ENCODE measurements around the gene HOXC13.

HOXC13 gene

GRCh38 chr12:53938326-53939140, at the start of gene HOXC13:
Gene HOXC13, plus strand, starts transcription at chr12:53938831. Its CDS starts 76 bp downstream, at chr12:53938907.
- DNase-seq = peak; percentile 99

- no peak for DNase-seq
These were observed 48.5 kb upstream of the HOXC13 start for GRCh38 chr12:53890081-53890480.

GRCh38 chr12:53892762-53893395, 45.8 kb upstream of the HOXC13 start:
- no peak for DNase-seq

GRCh38 chr12:53899230-53899629, 39.4 kb upstream of the HOXC13 start:
- no peak for DNase-seq

- DNase-seq = no peak
These were observed 31.5 kb upstream of the HOXC13 start for GRCh38 chr12:53907103-53907502.

GRCh38 chr12:53916788-53917655, 21.6 kb upstream of the HOXC13 start:
- no peak for DNase-seq

GRCh38 chr12:53924521-53925405, 13.9 kb upstream of the HOXC13 start:
- DNase-seq = no peak

GRCh38 chr12:53927220-53928029, 11.2 kb upstream of the HOXC13 start:
- DNase-seq = no peak

GRCh38 chr12:53928054-53928835, 10.4 kb upstream of the HOXC13 start:
- no peak for DNase-seq

- DNase-seq = no peak
These were observed 9.1 kb upstream of the HOXC13 start for GRCh38 chr12:53929527-53929926.

- no peak for DNase-seq
These were observed 7.9 kb upstream of the HOXC13 start for GRCh38 chr12:53930591-53931255.

GRCh38 chr12:53931844-53932581, 6.6 kb upstream of the HOXC13 start:
- DNase-seq = no peak

GRCh38 chr12:53932915-53933314, 5.7 kb upstream of the HOXC13 start:
- DNase-seq = no peak

- DNase-seq = no peak
These were observed 3.0 kb upstream of the HOXC13 start for GRCh38 chr12:53935383-53936341.

- no peak for DNase-seq
These were observed 1.5 kb upstream of the HOXC13 start for GRCh38 chr12:53937099-53937498.

GRCh38 chr12:53937596-53938325, 870 bp upstream of the HOXC13 start:
- no peak for DNase-seq

All from NCI-H1048 (cell line).